Large intestine (tissue), 3 donors: ENCODE measurements around the gene AIG1. TPM values are rescaled to one million over a fixed set of nuclear protein-coding genes. Genes with fewer than 3 reads are reported as not detected.

ENCODE experiments used
- DNase-seq, 2 donors: peaks; one replicate each; pipeline versions ENCODE4 v3.0.0 to v3.0.0-alpha.2; 2013
- H3K27ac ChIP-seq: one replicate; pipeline ENCODE4 v1.5.1; 2013; ENCODE audit warnings: low read length
- H3K27me3 ChIP-seq: 2 replicates; pipeline ENCODE4 v1.6.1; 2013; ENCODE audit warnings: low read length; ENCODE audit not compliant: control insufficient read depth, insufficient read depth
- H3K36me3 ChIP-seq: 2 replicates; pipeline ENCODE4 v1.6.1; 2013; ENCODE audit warnings: low read length; ENCODE audit not compliant: control insufficient read depth, insufficient read depth
- H3K4me1 ChIP-seq: one replicate; pipeline ENCODE4 v1.6.1; 2013; ENCODE audit warnings: low read length; ENCODE audit not compliant: control insufficient read depth, insufficient read depth
- H3K4me3 ChIP-seq: one replicate; pipeline ENCODE4 v1.5.1; 2013; ENCODE audit warnings: low read length
- H3K9me3 ChIP-seq: one replicate; pipeline ENCODE4 v1.6.1; 2013; ENCODE audit warnings: mild to moderate bottlenecking, low read depth, low read length, moderate library complexity; ENCODE audit not compliant: control insufficient read depth
- WGBS: methylation state at CpG from one replicate; pipeline ENCODE4 v1.1.5; 2013; ENCODE audit warnings: low lambda C conversion rate; ENCODE audit not compliant: insufficient coverage; 5-methylcytosine and 5-hydroxymethylcytosine counted together
- polyA plus RNA-seq: library from polyadenylated mRNA; unstranded; fragments of 120-200 nt; gene quantifications from one replicate; pipeline ENCODE4 v1.2.1, GENCODE V29; 2013

AIG1 gene
- polyA plus RNA-seq, 1 donor, result 180 TPM

- WGBS, result no CpG with 5 or more reads among the region's 1 CpG
- Histone ChIP-seq H3K4me1 (no peaks in the 10 kb centered on the region), H3K9me3 (no peaks in the 10 kb centered on the region), H3K36me3 (no peaks in the 10 kb centered on the region), H3K27me3 (no peaks in the 10 kb centered on the region), H3K27ac (no peak overlapping the region), H3K4me3 (no peak overlapping the region)
- DNase-seq, result no peak
Measured at GRCh38 chr6:143268439-143268838, 207.8 kb downstream of the AIG1 start.

- no peak for DNase-seq
- no peak overlapping the region for H3K4me3 ChIP-seq
- WGBS, result 100% methylated on average over 1 of the region's 1 CpG
- H3K4me1 ChIP-seq, result no peaks in the 10 kb centered on the region
- no peak overlapping the region for H3K27ac ChIP-seq
- H3K36me3 ChIP-seq, result no peaks in the 10 kb centered on the region
- H3K9me3 ChIP-seq, result no peaks in the 10 kb centered on the region
- no peaks in the 10 kb centered on the region for H3K27me3 ChIP-seq
Measured at GRCh38 chr6:143270026-143270425, 209.3 kb downstream of the AIG1 start.

GRCh38 chr6:143271024-143271423 lies 210.3 kb downstream of the AIG1 start:
- peak in 1 of 2 donors; percentile 13 for DNase-seq
- Histone ChIP-seq H3K9me3 (no peaks in the 10 kb centered on the region), H3K36me3 (no peaks in the 10 kb centered on the region), H3K27ac (no peak overlapping the region), H3K4me1 (no peaks in the 10 kb centered on the region), H3K4me3 (no peak overlapping the region), H3K27me3 (no peaks in the 10 kb centered on the region)
- no CpG with 5 or more reads among the region's 4 CpGs for WGBS

- WGBS, result no CpG with 5 or more reads among the region's 4 CpGs
- Histone ChIP-seq H3K9me3 (no peaks in the 10 kb centered on the region), H3K36me3 (no peaks in the 10 kb centered on the region), H3K4me1 (no peaks in the 10 kb centered on the region), H3K4me3 (no peak overlapping the region), H3K27ac (no peak overlapping the region), H3K27me3 (no peaks in the 10 kb centered on the region)
- no peak for DNase-seq
Measured at GRCh38 chr6:143276436-143276835, 215.7 kb downstream of the AIG1 start.

- H3K9me3 ChIP-seq, result no peaks in the 10 kb centered on the region
- H3K4me1 ChIP-seq, result no peaks in the 10 kb centered on the region
- H3K36me3 ChIP-seq, result peaks cover 5% of the 10 kb centered on the region
- H3K4me3 ChIP-seq, result no peak overlapping the region
- 80% methylated on average over 2 of the region's 6 CpGs for WGBS
- H3K27me3 ChIP-seq, result no peaks in the 10 kb centered on the region
- H3K27ac ChIP-seq, result no peak overlapping the region
- DNase-seq, result no peak
Measured at GRCh38 chr6:143279385-143279784, 218.7 kb downstream of the AIG1 start.

- Histone ChIP-seq H3K36me3 (peaks cover 15% of the 10 kb centered on the region), H3K9me3 (no peaks in the 10 kb centered on the region), H3K27ac (no peak overlapping the region), H3K27me3 (no peaks in the 10 kb centered on the region), H3K4me3 (no peak overlapping the region), H3K4me1 (no peaks in the 10 kb centered on the region)
- DNase-seq, result no peak
- WGBS, result 82% methylated on average over 3 of the region's 13 CpGs
Measured at GRCh38 chr6:143283887-143284645, 223.4 kb downstream of the AIG1 start.

GRCh38 chr6:143286251-143286795 lies 225.6 kb downstream of the AIG1 start:
- Histone ChIP-seq H3K36me3 (peaks cover 17% of the 10 kb centered on the region), H3K9me3 (no peaks in the 10 kb centered on the region), H3K4me3 (no peak overlapping the region), H3K4me1 (no peaks in the 10 kb centered on the region), H3K27ac (no peak overlapping the region), H3K27me3 (no peaks in the 10 kb centered on the region)
- 100% methylated on average over 3 of the region's 5 CpGs for WGBS
- peak; percentile 7 to 16 for DNase-seq

- no peaks in the 10 kb centered on the region for H3K9me3 ChIP-seq
- no peak overlapping the region for H3K4me3 ChIP-seq
- no peaks in the 10 kb centered on the region for H3K27me3 ChIP-seq
- no peak overlapping the region for H3K27ac ChIP-seq
- H3K36me3 ChIP-seq, result peaks cover 17% of the 10 kb centered on the region
- no peaks in the 10 kb centered on the region for H3K4me1 ChIP-seq
- no peak for DNase-seq
- WGBS, result no CpG with 5 or more reads among the region's 1 CpG
Measured at GRCh38 chr6:143288923-143289322, 228.2 kb downstream of the AIG1 start.

GRCh38 chr6:143290206-143290605 lies 229.5 kb downstream of the AIG1 start:
- H3K27ac ChIP-seq, result no peak overlapping the region
- no peaks in the 10 kb centered on the region for H3K9me3 ChIP-seq
- no peaks in the 10 kb centered on the region for H3K4me1 ChIP-seq
- no peak for DNase-seq
- WGBS, result no CpG with 5 or more reads among the region's 7 CpGs
- no peaks in the 10 kb centered on the region for H3K27me3 ChIP-seq
- H3K36me3 ChIP-seq, result peaks cover 10% of the 10 kb centered on the region
- H3K4me3 ChIP-seq, result no peak overlapping the region

- H3K9me3 ChIP-seq, result no peaks in the 10 kb centered on the region
- H3K4me1 ChIP-seq, result no peaks in the 10 kb centered on the region
- no peaks in the 10 kb centered on the region for H3K27me3 ChIP-seq
- peaks cover 10% of the 10 kb centered on the region for H3K36me3 ChIP-seq
- DNase-seq, result no peak
- H3K4me3 ChIP-seq, result no peak overlapping the region
- H3K27ac ChIP-seq, result no peak overlapping the region
Measured at GRCh38 chr6:143293523-143293922, 232.8 kb downstream of the AIG1 start.
